ENCODE measurements around the gene GUCA1A.
A peak's percentile ranks its signal among the peaks of the same experiment; 100 is the strongest.

The GUCA1A gene

GRCh38 chr6:42138190-42138589, 35.0 kb upstream of the GUCA1A start:
- no peak for TF ChIP-seq CTCF (IDR thresholded peaks at IDR 0.05)
- Histone ChIP-seq H3K4me3 (no peak overlapping the region), H3K27ac (no peak overlapping the region)
- DNase-seq (ENCODE audit: low spot score) = no peak

- H3K27ac ChIP-seq = no peak overlapping the region
- TF ChIP-seq CTCF (IDR thresholded peaks at IDR 0.05) = no peak
- no peak for DNase-seq (ENCODE audit: low spot score)
- no peak overlapping the region for H3K4me3 ChIP-seq
These were observed 34.2 kb upstream of the GUCA1A start for GRCh38 chr6:42138630-42139619.

DNA sequence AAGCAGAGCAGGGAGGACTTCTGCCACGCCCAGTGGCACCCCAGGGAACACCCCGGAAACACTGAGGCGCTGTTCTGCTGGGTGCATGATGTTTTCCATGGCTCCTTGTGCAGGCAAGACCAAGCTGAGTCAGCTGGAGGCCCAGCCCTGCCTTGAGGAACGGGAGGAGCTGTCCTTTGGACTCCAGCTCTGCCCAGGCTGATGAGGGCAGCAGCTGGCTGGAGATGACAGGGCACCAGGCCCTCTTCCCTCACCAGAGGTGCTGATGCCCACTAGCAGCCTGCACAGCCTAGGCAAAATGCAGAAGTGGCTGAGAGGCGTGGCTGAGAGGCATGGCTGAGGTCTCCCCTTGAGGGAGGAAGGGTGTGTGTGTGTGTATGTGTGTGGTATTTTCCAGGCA, 33.1 kb upstream of the GUCA1A start:
- Histone ChIP-seq H3K4me3 (no peak overlapping the region), H3K27ac (no peak overlapping the region)
- TF ChIP-seq CTCF (IDR thresholded peaks at IDR 0.05) = no peak
- DNase-seq (ENCODE audit: low spot score) = no peak

- no peak overlapping the region for H3K4me3 ChIP-seq
- peak overlapping the region in 1 of 2 donors; percentile 46 for H3K27ac ChIP-seq
- no peak for DNase-seq (ENCODE audit: low spot score)
- no peak for TF ChIP-seq CTCF (IDR thresholded peaks at IDR 0.05)
These were observed 32.2 kb upstream of the GUCA1A start for GRCh38 chr6:42140756-42141602.

DNA sequence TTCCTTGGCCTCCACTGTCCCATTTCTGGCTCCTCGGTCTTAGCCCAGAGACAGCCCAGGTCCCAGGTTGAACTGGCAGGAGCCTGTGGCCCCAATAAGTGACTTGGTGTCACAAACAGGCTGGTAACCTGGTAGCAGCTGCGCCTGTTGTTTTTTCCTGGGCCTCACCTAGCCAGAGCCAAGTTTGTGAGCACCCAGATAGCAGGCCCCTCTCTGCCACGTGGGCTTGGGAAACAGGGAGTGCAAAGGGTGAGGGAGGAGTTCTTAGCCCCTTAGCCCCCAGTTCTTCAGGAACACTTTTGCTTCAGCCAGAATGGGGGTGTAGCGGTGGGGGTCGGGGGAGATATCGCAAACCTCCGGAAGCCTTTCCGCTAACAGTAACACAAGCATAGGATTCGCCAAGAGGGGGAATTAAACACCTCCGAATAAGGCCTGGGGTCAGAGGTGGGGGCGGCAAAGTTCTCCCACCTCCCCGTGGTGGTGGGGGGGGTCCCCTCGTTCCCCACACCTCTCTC, 31.5 kb upstream of the GUCA1A start:
- Histone ChIP-seq H3K27ac (peak overlapping the region in 1 of 2 donors; percentile 46), H3K4me3 (peak overlapping the region; percentile 72)
- no peak for DNase-seq (ENCODE audit: low spot score)
- no peak for TF ChIP-seq CTCF (IDR thresholded peaks at IDR 0.05)

- TF ChIP-seq CTCF (IDR thresholded peaks at IDR 0.05) = no peak
- no peak for DNase-seq (ENCODE audit: low spot score)
- H3K4me3 ChIP-seq = peak within 1 kb of the TSS; percentile 72
- H3K27ac ChIP-seq = peak within 1 kb of the TSS in 1 of 2 donors; percentile 46
These were observed 30.9 kb upstream of the GUCA1A start, which contains the start of gene C6orf132 for GRCh38 chr6:42142118-42142835. Gene C6orf132 (minus strand): TSS chr6:42142620. CDS start chr6:42142444, 176 bp downstream.
